Measurements from ENCODE around the gene ELL. TPM values are rescaled to one million over a fixed set of nuclear protein-coding genes. Genes with fewer than 3 reads are reported as not detected.

Gene ELL
- total and polyA plus RNA-seq, 2 experiments from 2014 or later: 11.3 to 20.1 TPM

DNA sequence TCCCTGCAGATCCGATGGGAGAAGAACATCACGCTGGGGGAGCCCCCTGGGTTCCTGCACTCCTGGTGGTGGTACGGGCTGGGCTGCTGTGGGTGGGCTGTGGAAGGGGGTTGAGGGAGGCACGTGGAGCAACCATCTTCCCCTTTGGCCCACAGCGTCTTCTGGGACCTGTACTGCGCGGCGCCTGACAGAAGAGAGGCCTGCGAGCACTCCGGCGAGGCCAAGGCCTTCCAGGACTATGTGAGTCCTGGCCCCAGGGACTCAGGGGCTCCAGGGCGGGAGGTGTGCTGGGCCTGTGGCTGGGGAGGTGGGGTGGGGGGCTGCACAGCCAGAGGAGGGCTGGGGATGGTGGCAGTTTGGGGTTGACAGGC lies 94.1 kb downstream of the ELL start:
- no peak overlapping the region for H2AFZ ChIP-seq
- peaks cover 6% of the 10 kb centered on the region; the same call in 1 of the 2 replicates for H4K20me1 ChIP-seq (replicated peaks; ENCODE audit: insufficient read depth)
- H3K4me2 ChIP-seq: no peak overlapping the region
- no peaks in the 10 kb centered on the region for H3K9me2 ChIP-seq (ENCODE audit: insufficient read depth)
- H3K4me3 Mint-ChIP-seq: no peak overlapping the region
- no peaks in the 10 kb centered on the region for H3K9me3 Mint-ChIP-seq
- no peak overlapping the region for H3K27ac Mint-ChIP-seq
- peaks cover 39% of the 10 kb centered on the region; the same call in 1 of the 2 replicates for H3K4me1 ChIP-seq (ENCODE audit: insufficient read depth)
- H3K4me3 ChIP-seq: no peak overlapping the region
- peaks cover 12% of the 10 kb centered on the region for H3K27me3 Mint-ChIP-seq (ENCODE audit: insufficient read depth, low read depth, poor library complexity)
- H3F3A ChIP-seq (replicated peaks; ENCODE audit: low read depth): peaks cover 3% of the 10 kb centered on the region; the same call in 1 of the 2 replicates
- H3K36me3 ChIP-seq (ENCODE audit: insufficient read depth): no peaks in the 10 kb centered on the region
- ATAC-seq (no peak), DNase-seq (ENCODE audit: low spot score) (no peak)
- no peak overlapping the region for H3K27ac ChIP-seq (ENCODE audit: low read depth)
- peaks cover 30% of the 10 kb centered on the region for H3K4me1 Mint-ChIP-seq
- no peaks in the 10 kb centered on the region for H3K36me3 Mint-ChIP-seq (ENCODE audit: low read depth)
- no peaks in the 10 kb centered on the region for H3K79me2 ChIP-seq (replicated peaks; ENCODE audit: insufficient read depth)
- no peaks in the 10 kb centered on the region for H3K27me3 ChIP-seq (ENCODE audit: insufficient read depth)
- TF ChIP-seq POLR2AphosphoS5 (IDR thresholded peaks at IDR 0.05; ENCODE audit: low read depth) (no peak), EZH2 (IDR thresholded peaks at IDR 0.05; ENCODE audit: low read depth, unreplicated experiment) (no peak), NANOG (IDR thresholded peaks at IDR 0.05; ENCODE audit: borderline replicate concordance) (no peak)
- TF ChIP-seq, protein P1, sequence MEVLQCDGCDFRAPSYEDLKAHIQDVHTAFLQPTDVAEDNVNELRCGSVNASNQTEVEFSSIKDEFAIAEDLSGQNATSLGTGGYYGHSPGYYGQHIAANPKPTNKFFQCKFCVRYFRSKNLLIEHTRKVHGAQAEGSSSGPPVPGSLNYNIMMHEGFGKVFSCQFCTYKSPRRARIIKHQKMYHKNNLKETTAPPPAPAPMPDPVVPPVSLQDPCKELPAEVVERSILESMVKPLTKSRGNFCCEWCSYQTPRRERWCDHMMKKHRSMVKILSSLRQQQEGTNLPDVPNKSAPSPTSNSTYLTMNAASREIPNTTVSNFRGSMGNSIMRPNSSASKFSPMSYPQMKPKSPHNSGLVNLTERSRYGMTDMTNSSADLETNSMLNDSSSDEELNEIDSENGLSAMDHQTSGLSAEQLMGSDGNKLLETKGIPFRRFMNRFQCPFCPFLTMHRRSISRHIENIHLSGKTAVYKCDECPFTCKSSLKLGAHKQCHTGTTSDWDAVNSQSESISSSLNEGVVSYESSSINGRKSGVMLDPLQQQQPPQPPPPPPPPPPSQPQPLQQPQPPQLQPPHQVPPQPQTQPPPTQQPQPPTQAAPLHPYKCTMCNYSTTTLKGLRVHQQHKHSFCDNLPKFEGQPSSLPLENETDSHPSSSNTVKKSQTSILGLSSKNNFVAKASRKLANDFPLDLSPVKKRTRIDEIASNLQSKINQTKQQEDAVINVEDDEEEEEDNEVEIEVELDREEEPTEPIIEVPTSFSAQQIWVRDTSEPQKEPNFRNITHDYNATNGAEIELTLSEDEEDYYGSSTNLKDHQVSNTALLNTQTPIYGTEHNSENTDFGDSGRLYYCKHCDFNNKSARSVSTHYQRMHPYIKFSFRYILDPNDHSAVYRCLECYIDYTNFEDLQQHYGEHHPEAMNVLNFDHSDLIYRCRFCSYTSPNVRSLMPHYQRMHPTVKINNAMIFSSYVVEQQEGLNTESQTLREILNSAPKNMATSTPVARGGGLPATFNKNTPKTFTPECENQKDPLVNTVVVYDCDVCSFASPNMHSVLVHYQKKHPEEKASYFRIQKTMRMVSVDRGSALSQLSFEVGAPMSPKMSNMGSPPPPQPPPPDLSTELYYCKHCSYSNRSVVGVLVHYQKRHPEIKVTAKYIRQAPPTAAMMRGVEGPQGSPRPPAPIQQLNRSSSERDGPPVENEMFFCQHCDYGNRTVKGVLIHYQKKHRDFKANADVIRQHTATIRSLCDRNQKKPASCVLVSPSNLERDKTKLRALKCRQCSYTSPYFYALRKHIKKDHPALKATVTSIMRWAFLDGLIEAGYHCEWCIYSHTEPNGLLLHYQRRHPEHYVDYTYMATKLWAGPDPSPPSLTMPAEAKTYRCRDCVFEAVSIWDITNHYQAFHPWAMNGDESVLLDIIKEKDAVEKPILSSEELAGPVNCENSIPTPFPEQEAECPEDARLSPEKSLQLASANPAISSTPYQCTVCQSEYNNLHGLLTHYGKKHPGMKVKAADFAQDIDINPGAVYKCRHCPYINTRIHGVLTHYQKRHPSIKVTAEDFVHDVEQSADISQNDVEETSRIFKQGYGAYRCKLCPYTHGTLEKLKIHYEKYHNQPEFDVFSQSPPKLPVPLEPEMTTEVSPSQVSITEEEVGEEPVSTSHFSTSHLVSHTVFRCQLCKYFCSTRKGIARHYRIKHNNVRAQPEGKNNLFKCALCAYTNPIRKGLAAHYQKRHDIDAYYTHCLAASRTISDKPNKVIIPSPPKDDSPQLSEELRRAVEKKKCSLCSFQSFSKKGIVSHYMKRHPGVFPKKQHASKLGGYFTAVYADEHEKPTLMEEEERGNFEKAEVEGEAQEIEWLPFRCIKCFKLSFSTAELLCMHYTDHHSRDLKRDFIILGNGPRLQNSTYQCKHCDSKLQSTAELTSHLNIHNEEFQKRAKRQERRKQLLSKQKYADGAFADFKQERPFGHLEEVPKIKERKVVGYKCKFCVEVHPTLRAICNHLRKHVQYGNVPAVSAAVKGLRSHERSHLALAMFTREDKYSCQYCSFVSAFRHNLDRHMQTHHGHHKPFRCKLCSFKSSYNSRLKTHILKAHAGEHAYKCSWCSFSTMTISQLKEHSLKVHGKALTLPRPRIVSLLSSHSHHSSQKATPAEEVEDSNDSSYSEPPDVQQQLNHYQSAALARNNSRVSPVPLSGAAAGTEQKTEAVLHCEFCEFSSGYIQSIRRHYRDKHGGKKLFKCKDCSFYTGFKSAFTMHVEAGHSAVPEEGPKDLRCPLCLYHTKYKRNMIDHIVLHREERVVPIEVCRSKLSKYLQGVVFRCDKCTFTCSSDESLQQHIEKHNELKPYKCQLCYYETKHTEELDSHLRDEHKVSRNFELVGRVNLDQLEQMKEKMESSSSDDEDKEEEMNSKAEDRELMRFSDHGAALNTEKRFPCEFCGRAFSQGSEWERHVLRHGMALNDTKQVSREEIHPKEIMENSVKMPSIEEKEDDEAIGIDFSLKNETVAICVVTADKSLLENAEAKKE (CRISPR knock-in tag; IDR thresholded peaks at IDR 0.05): no peak

DNA sequence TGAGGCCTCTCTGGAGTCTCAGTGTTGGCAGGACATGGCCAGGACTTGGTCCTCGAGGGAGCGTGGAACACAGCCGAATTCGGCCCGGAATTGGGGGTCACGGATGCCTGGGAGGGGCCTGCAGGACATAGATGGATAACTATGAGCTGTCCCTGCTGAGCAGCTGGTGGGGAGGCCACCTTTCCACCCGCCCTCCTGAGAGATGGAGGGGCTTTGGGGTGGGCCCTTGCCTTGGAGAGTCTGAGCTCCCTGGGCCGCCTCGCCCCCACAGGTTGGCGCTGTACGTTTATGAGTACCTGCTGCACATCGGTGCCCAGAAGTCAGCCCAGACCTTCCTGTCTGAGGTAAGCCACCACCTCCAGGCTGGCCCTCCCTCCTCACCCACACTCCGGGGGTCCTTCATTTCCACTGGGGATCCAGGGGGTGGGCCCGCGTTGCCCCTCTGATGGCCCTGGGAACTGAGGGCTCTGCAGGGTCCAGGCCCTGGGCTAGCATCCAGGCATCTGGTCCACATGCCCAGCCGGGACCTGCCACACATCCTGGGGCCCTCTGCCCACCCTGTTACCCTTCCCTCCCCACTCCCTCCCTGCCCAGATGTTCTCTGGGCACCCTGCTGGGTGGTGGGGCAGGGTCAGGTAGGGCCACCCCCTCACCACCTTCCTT lies 94.7 kb downstream of the ELL start:
- Mint-ChIP-seq H3K9me3 (no peaks in the 10 kb centered on the region), H3K27ac (no peak overlapping the region), H3K4me3 (no peak overlapping the region), H3K27me3 (ENCODE audit: insufficient read depth, low read depth, poor library complexity) (peaks cover 12% of the 10 kb centered on the region), H3K36me3 (ENCODE audit: low read depth) (no peaks in the 10 kb centered on the region), H3K4me1 (peaks cover 29% of the 10 kb centered on the region)
- no peak for ATAC-seq
- H3K27me3 ChIP-seq (ENCODE audit: insufficient read depth): no peaks in the 10 kb centered on the region
- H3K27ac ChIP-seq (ENCODE audit: low read depth): no peak overlapping the region
- H4K20me1 ChIP-seq (replicated peaks; ENCODE audit: insufficient read depth): peaks cover 6% of the 10 kb centered on the region; the same call in 1 of the 2 replicates
- H2AFZ ChIP-seq: no peak overlapping the region
- H3K4me1 ChIP-seq (ENCODE audit: insufficient read depth): peaks cover 36% of the 10 kb centered on the region; the same call in 1 of the 2 replicates
- no peaks in the 10 kb centered on the region for H3K36me3 ChIP-seq (ENCODE audit: insufficient read depth)
- no peak overlapping the region for H3K4me2 ChIP-seq
- peaks cover 3% of the 10 kb centered on the region; the same call in 1 of the 2 replicates for H3F3A ChIP-seq (replicated peaks; ENCODE audit: low read depth)
- no peaks in the 10 kb centered on the region for H3K9me2 ChIP-seq (ENCODE audit: insufficient read depth)
- DNase-seq (ENCODE audit: low spot score): no peak
- no peak overlapping the region for H3K4me3 ChIP-seq
- no peaks in the 10 kb centered on the region for H3K79me2 ChIP-seq (replicated peaks; ENCODE audit: insufficient read depth)
- TF ChIP-seq ZNF114 (CRISPR knock-in tag; IDR thresholded peaks at IDR 0.05): no peak
- TF ChIP-seq CREB1 (CRISPR knock-in tag; IDR thresholded peaks at IDR 0.05; ENCODE audit: low read depth): no peak
- no peak for TF ChIP-seq NANOG (IDR thresholded peaks at IDR 0.05; ENCODE audit: borderline replicate concordance)
- TF ChIP-seq, protein P2, sequence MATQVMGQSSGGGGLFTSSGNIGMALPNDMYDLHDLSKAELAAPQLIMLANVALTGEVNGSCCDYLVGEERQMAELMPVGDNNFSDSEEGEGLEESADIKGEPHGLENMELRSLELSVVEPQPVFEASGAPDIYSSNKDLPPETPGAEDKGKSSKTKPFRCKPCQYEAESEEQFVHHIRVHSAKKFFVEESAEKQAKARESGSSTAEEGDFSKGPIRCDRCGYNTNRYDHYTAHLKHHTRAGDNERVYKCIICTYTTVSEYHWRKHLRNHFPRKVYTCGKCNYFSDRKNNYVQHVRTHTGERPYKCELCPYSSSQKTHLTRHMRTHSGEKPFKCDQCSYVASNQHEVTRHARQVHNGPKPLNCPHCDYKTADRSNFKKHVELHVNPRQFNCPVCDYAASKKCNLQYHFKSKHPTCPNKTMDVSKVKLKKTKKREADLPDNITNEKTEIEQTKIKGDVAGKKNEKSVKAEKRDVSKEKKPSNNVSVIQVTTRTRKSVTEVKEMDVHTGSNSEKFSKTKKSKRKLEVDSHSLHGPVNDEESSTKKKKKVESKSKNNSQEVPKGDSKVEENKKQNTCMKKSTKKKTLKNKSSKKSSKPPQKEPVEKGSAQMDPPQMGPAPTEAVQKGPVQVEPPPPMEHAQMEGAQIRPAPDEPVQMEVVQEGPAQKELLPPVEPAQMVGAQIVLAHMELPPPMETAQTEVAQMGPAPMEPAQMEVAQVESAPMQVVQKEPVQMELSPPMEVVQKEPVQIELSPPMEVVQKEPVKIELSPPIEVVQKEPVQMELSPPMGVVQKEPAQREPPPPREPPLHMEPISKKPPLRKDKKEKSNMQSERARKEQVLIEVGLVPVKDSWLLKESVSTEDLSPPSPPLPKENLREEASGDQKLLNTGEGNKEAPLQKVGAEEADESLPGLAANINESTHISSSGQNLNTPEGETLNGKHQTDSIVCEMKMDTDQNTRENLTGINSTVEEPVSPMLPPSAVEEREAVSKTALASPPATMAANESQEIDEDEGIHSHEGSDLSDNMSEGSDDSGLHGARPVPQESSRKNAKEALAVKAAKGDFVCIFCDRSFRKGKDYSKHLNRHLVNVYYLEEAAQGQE (IDR thresholded peaks at IDR 0.05; ENCODE audit: unreplicated experiment): no peak
- no peak for TF ChIP-seq POLR2AphosphoS5 (IDR thresholded peaks at IDR 0.05; ENCODE audit: low read depth)
- TF ChIP-seq, protein P3, sequence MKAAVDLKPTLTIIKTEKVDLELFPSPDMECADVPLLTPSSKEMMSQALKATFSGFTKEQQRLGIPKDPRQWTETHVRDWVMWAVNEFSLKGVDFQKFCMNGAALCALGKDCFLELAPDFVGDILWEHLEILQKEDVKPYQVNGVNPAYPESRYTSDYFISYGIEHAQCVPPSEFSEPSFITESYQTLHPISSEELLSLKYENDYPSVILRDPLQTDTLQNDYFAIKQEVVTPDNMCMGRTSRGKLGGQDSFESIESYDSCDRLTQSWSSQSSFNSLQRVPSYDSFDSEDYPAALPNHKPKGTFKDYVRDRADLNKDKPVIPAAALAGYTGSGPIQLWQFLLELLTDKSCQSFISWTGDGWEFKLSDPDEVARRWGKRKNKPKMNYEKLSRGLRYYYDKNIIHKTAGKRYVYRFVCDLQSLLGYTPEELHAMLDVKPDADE (IDR thresholded peaks at IDR 0.05): no peak
